Stimulated activated naive CD8-positive, alpha-beta T cell treated with anti-CD3 and anti-CD28 coated beads, Interleukin-15, Interleukin-2, amounts not matched to agents 100 ng/mL and 50 ng/mL, for 24 hours (primary cell): ENCODE measurements around the gene CMKLR1.

Experiments
- H3K27ac Mint-ChIP-seq: one replicate; pipeline ENCODE4 v1.8.0; 2021; ENCODE audit warnings: mild to moderate bottlenecking, mixed read lengths
- H3K27me3 Mint-ChIP-seq: one replicate; pipeline ENCODE4 v1.8.0; 2021; ENCODE audit warnings: mixed read lengths
- H3K36me3 Mint-ChIP-seq: one replicate; pipeline ENCODE4 v1.8.0; 2021; ENCODE audit warnings: low read depth, mixed read lengths
- H3K4me1 Mint-ChIP-seq: one replicate; pipeline ENCODE4 v1.8.0; 2021; ENCODE audit warnings: low read depth, mixed read lengths
- H3K4me3 Mint-ChIP-seq: one replicate; pipeline ENCODE4 v1.8.0; 2021; ENCODE audit warnings: mild to moderate bottlenecking, mixed read lengths
- H3K9me3 Mint-ChIP-seq: one replicate; pipeline ENCODE4 v1.8.0; 2021; ENCODE audit warnings: mixed read lengths

The CMKLR1 gene

GRCh38 chr12:108305991-108306501 lies 33.1 kb downstream of the CMKLR1 start:
- Mint-ChIP-seq H3K9me3 (no peaks in the 10 kb centered on the region), H3K27me3 (no peaks in the 10 kb centered on the region), H3K27ac (peak overlapping the region; percentile 47), H3K4me3 (peak overlapping the region; percentile 30), H3K4me1 (peaks cover 29% of the 10 kb centered on the region), H3K36me3 (no peaks in the 10 kb centered on the region)

GRCh38 chr12:108305520-108305919 lies 33.6 kb downstream of the CMKLR1 start:
- no peak overlapping the region for H3K4me3 Mint-ChIP-seq
- H3K36me3 Mint-ChIP-seq = no peaks in the 10 kb centered on the region
- peaks cover 29% of the 10 kb centered on the region for H3K4me1 Mint-ChIP-seq
- no peak overlapping the region for H3K27ac Mint-ChIP-seq
- H3K9me3 Mint-ChIP-seq = no peaks in the 10 kb centered on the region
- no peaks in the 10 kb centered on the region for H3K27me3 Mint-ChIP-seq

- H3K4me1 Mint-ChIP-seq = peaks cover 29% of the 10 kb centered on the region
- H3K9me3 Mint-ChIP-seq = no peaks in the 10 kb centered on the region
- no peaks in the 10 kb centered on the region for H3K36me3 Mint-ChIP-seq
- no peak overlapping the region for H3K27ac Mint-ChIP-seq
- H3K27me3 Mint-ChIP-seq = no peaks in the 10 kb centered on the region
- H3K4me3 Mint-ChIP-seq = no peak overlapping the region
Observed at GRCh38 chr12:108304633-108305032, 34.5 kb downstream of the CMKLR1 start.

GRCh38 chr12:108303703-108304102 lies 35.4 kb downstream of the CMKLR1 start:
- H3K36me3 Mint-ChIP-seq = no peaks in the 10 kb centered on the region
- H3K4me3 Mint-ChIP-seq = no peak overlapping the region
- H3K9me3 Mint-ChIP-seq = no peaks in the 10 kb centered on the region
- H3K27ac Mint-ChIP-seq = no peak overlapping the region
- H3K4me1 Mint-ChIP-seq = peaks cover 29% of the 10 kb centered on the region
- H3K27me3 Mint-ChIP-seq = no peaks in the 10 kb centered on the region

- Mint-ChIP-seq H3K36me3 (no peaks in the 10 kb centered on the region), H3K4me3 (no peak overlapping the region), H3K27me3 (no peaks in the 10 kb centered on the region), H3K9me3 (no peaks in the 10 kb centered on the region), H3K27ac (no peak overlapping the region), H3K4me1 (peaks cover 33% of the 10 kb centered on the region)
Observed at GRCh38 chr12:108302403-108303311, 36.5 kb downstream of the CMKLR1 start.

- no peaks in the 10 kb centered on the region for H3K36me3 Mint-ChIP-seq
- peaks cover 34% of the 10 kb centered on the region for H3K4me1 Mint-ChIP-seq
- no peaks in the 10 kb centered on the region for H3K27me3 Mint-ChIP-seq
- no peaks in the 10 kb centered on the region for H3K9me3 Mint-ChIP-seq
- H3K4me3 Mint-ChIP-seq = no peak overlapping the region
- no peak overlapping the region for H3K27ac Mint-ChIP-seq
Observed at GRCh38 chr12:108302016-108302402, 37.1 kb downstream of the CMKLR1 start.

GRCh38 chr12:108301346-108301745 lies 37.8 kb downstream of the CMKLR1 start:
- no peaks in the 10 kb centered on the region for H3K9me3 Mint-ChIP-seq
- no peak overlapping the region for H3K4me3 Mint-ChIP-seq
- peaks cover 27% of the 10 kb centered on the region for H3K4me1 Mint-ChIP-seq
- no peaks in the 10 kb centered on the region for H3K36me3 Mint-ChIP-seq
- no peaks in the 10 kb centered on the region for H3K27me3 Mint-ChIP-seq
- no peak overlapping the region for H3K27ac Mint-ChIP-seq

GRCh38 chr12:108299980-108300696 lies 39.0 kb downstream of the CMKLR1 start:
- no peaks in the 10 kb centered on the region for H3K9me3 Mint-ChIP-seq
- no peak overlapping the region for H3K27ac Mint-ChIP-seq

GRCh38 chr12:108299516-108299915 lies 39.6 kb downstream of the CMKLR1 start:
- Mint-ChIP-seq H3K9me3 (no peaks in the 10 kb centered on the region), H3K4me3 (no peak overlapping the region), H3K27ac (no peak overlapping the region), H3K4me1 (peaks cover 17% of the 10 kb centered on the region), H3K27me3 (no peaks in the 10 kb centered on the region), H3K36me3 (no peaks in the 10 kb centered on the region)

More at GRCh38 chr12:108299980-108300696, 39.0 kb downstream of the CMKLR1 start:
- Mint-ChIP-seq H3K4me3 (no peak overlapping the region), H3K27me3 (no peaks in the 10 kb centered on the region), H3K36me3 (no peaks in the 10 kb centered on the region), H3K4me1 (peaks cover 17% of the 10 kb centered on the region)

- Mint-ChIP-seq H3K36me3 (no peaks in the 10 kb centered on the region), H3K4me1 (peaks cover 17% of the 10 kb centered on the region), H3K27me3 (no peaks in the 10 kb centered on the region), H3K27ac (no peak overlapping the region), H3K9me3 (no peaks in the 10 kb centered on the region), H3K4me3 (no peak overlapping the region)
Observed at GRCh38 chr12:108298761-108299275, 40.3 kb downstream of the CMKLR1 start.

- Mint-ChIP-seq H3K4me1 (peaks cover 17% of the 10 kb centered on the region), H3K4me3 (no peak overlapping the region), H3K36me3 (no peaks in the 10 kb centered on the region), H3K9me3 (no peaks in the 10 kb centered on the region), H3K27me3 (no peaks in the 10 kb centered on the region), H3K27ac (no peak overlapping the region)
Observed at GRCh38 chr12:108297895-108298760, 41.0 kb downstream of the CMKLR1 start.

- no peaks in the 10 kb centered on the region for H3K9me3 Mint-ChIP-seq
- H3K27me3 Mint-ChIP-seq = no peaks in the 10 kb centered on the region
- H3K36me3 Mint-ChIP-seq = no peaks in the 10 kb centered on the region
- no peak overlapping the region for H3K4me3 Mint-ChIP-seq
- H3K27ac Mint-ChIP-seq = no peak overlapping the region
- H3K4me1 Mint-ChIP-seq = peaks cover 17% of the 10 kb centered on the region
Observed at GRCh38 chr12:108297424-108297823, 41.7 kb downstream of the CMKLR1 start.

- peaks cover 15% of the 10 kb centered on the region for H3K4me1 Mint-ChIP-seq
- H3K36me3 Mint-ChIP-seq = no peaks in the 10 kb centered on the region
- H3K27ac Mint-ChIP-seq = no peak overlapping the region
Observed at GRCh38 chr12:108296945-108297344, 42.2 kb downstream of the CMKLR1 start.

GRCh38 chr12:108295641-108296040 lies 43.5 kb downstream of the CMKLR1 start:
- Mint-ChIP-seq H3K4me1 (peaks cover 7% of the 10 kb centered on the region), H3K36me3 (no peaks in the 10 kb centered on the region), H3K27me3 (no peaks in the 10 kb centered on the region), H3K4me3 (no peak overlapping the region), H3K9me3 (no peaks in the 10 kb centered on the region), H3K27ac (no peak overlapping the region)

More at GRCh38 chr12:108296945-108297344, 42.2 kb downstream of the CMKLR1 start:
- no peak overlapping the region for H3K4me3 Mint-ChIP-seq
- no peaks in the 10 kb centered on the region for H3K9me3 Mint-ChIP-seq
- H3K27me3 Mint-ChIP-seq = no peaks in the 10 kb centered on the region
